Activated CD8-positive, alpha-beta T cell treated with anti-CD3 and anti-CD28 coated beads for 36 hours (primary cell): ENCODE results near the gene UCMA. TPM values are rescaled to one million over a fixed set of nuclear protein-coding genes. Genes with fewer than 3 reads are reported as not detected.

Experiments
- ATAC-seq: fragments of 200-7000 bp; cut with Tn5 transposase; one replicate; pipeline ENCODE4 v1.10.0; 2021; ENCODE audit warnings: mild to moderate bottlenecking, moderate library complexity
- CTCF ChIA-PET: fragments of 350-600 bp; sonication (Branson Sonifier 250); formaldehyde crosslinking; loops from one replicate; lab custom pipeline; 2021; ENCODE audit warnings: antibody characterized with exemption; lab: Charles Lee
- POLR2A ChIA-PET: fragments of 350-600 bp; sonication (Branson Sonifier 250); formaldehyde crosslinking; loops from one replicate; lab custom pipeline; 2021; ENCODE audit warnings: antibody characterized with exemption; lab: Charles Lee
- DNase-seq: peaks from one replicate; pipeline ENCODE4 v3.0.0-alpha.2; 2020
- H3K27ac Mint-ChIP-seq: one replicate; pipeline ENCODE4 v1.8.0; 2021; ENCODE audit warnings: mild to moderate bottlenecking, mixed read lengths
- H3K27me3 Mint-ChIP-seq: one replicate; pipeline ENCODE4 v1.8.0; 2021; ENCODE audit warnings: mixed read lengths
- H3K36me3 Mint-ChIP-seq: one replicate; pipeline ENCODE4 v1.8.0; 2021; ENCODE audit warnings: low read depth, mixed read lengths
- H3K4me1 Mint-ChIP-seq: one replicate; pipeline ENCODE4 v1.8.0; 2021; ENCODE audit warnings: low read depth, mixed read lengths
- H3K4me3 Mint-ChIP-seq: one replicate; pipeline ENCODE4 v1.8.0; 2021; ENCODE audit warnings: mild to moderate bottlenecking, moderate library complexity, mixed read lengths
- H3K9me3 Mint-ChIP-seq: one replicate; pipeline ENCODE4 v1.8.0; 2021; ENCODE audit warnings: mixed read lengths
- intact Hi-C: fragments of 100-400 bp; cut with micrococcal nuclease; formaldehyde crosslinking; loops from one replicate; pipeline ENCODE4 v1.10.0; 2022
- total RNA-seq, 2 experiments: library from RNA; stranded (reverse); gene quantifications; one replicate each; pipeline ENCODE4 v1.2.3, GENCODE V29; 2021
- TF ChIP-seq, protein P1 (sequence below): fragments of 200-600 bp; IDR thresholded peaks from one replicate; pipeline ENCODE4 v1.8.0; 2022; ENCODE audit warnings: antibody characterized with exemption, mild to moderate bottlenecking

UCMA gene
- total RNA-seq, 2 experiments from 2014 or later = not detected

DNA sequence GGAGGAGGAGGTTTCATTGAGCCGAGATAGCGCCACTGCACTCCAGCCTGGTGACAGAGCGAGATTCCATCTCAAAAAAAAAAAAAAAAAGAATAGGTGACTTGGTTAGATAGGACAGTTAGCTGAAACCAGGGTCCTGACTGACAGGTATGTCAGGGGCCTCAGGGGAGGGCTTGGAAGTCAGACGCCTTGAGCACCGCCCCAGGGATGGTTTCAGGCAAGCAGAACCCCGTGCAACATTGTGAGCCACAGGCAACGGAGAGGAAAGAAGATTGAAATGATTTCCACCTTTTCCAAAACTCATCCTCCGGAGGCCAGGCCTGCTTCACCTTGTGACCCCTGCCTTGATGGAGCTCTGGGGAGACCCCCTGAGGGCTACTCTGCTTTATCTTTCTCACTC, 8.6 kb downstream of the UCMA start:
- POLR2A ChIA-PET = interaction anchor here (1.2 kb wide), 1 partner anchor 15 kb away, joined by 3 read pairs; no protein-coding TSS in a partner anchor
- TF ChIP-seq, protein P1, sequence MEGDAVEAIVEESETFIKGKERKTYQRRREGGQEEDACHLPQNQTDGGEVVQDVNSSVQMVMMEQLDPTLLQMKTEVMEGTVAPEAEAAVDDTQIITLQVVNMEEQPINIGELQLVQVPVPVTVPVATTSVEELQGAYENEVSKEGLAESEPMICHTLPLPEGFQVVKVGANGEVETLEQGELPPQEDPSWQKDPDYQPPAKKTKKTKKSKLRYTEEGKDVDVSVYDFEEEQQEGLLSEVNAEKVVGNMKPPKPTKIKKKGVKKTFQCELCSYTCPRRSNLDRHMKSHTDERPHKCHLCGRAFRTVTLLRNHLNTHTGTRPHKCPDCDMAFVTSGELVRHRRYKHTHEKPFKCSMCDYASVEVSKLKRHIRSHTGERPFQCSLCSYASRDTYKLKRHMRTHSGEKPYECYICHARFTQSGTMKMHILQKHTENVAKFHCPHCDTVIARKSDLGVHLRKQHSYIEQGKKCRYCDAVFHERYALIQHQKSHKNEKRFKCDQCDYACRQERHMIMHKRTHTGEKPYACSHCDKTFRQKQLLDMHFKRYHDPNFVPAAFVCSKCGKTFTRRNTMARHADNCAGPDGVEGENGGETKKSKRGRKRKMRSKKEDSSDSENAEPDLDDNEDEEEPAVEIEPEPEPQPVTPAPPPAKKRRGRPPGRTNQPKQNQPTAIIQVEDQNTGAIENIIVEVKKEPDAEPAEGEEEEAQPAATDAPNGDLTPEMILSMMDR = no peak
- Mint-ChIP-seq H3K36me3 (no peaks in the 10 kb centered on the region), H3K9me3 (no peaks in the 10 kb centered on the region), H3K27ac (no peak overlapping the region), H3K27me3 (no peaks in the 10 kb centered on the region), H3K4me1 (no peaks in the 10 kb centered on the region), H3K4me3 (no peak overlapping the region)
- intact Hi-C loops = no loop called here
- ATAC-seq = no peak
- CTCF ChIA-PET = interaction anchor here (0.6 kb wide), 1 partner anchor 19 kb away, joined by 3 read pairs; no protein-coding TSS in a partner anchor
- DNase-seq = no peak

DNA sequence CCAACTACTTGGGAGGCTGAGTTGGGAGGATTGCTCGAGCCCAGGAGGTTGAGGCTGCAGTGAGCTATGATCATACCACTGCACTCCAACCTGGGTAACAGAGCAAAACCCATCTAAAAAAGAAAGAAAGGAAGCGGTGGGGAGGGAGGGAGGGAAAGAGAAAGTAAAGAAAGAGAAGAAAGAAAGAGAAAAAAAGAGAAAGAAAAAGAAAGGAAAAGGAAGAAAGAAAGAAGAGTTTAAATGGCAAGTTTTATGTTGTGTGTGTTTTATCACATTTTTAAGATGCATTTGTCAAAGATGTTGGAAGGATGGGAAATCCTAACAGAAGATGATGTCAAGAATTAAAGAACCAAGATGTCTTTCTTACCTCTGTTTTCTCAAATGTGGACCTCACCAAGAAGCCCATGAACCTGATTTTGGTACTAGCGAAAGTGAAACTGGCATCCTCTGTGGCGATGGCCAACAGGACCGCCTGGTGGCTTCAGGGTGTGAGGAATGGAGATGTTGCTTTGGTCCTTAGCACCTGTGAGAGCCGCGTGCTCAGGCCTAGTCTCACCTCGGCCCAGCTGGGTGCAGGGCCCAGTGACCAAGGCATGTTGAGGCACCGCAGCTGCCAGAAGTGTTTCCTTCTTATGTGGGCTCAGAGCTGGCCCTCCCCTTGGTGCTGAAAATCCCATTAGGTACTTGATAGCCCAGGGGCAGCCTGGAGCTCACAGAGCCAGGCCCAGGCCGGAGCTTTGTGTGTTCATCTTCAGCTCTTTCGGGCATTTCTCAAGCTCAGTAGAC, 9.8 kb downstream of the UCMA start:
- no peaks in the 10 kb centered on the region for H3K27me3 Mint-ChIP-seq
- no peaks in the 10 kb centered on the region for H3K4me1 Mint-ChIP-seq
- no peak for ATAC-seq
- no peak overlapping the region for H3K4me3 Mint-ChIP-seq
- DNase-seq = no peak
- intact Hi-C loops = no loop called here
- TF ChIP-seq, protein P1 = no peak
- H3K9me3 Mint-ChIP-seq = no peaks in the 10 kb centered on the region
- CTCF ChIA-PET = no interaction called here
- no peaks in the 10 kb centered on the region for H3K36me3 Mint-ChIP-seq
- no peak overlapping the region for H3K27ac Mint-ChIP-seq
- POLR2A ChIA-PET = no interaction called here

DNA sequence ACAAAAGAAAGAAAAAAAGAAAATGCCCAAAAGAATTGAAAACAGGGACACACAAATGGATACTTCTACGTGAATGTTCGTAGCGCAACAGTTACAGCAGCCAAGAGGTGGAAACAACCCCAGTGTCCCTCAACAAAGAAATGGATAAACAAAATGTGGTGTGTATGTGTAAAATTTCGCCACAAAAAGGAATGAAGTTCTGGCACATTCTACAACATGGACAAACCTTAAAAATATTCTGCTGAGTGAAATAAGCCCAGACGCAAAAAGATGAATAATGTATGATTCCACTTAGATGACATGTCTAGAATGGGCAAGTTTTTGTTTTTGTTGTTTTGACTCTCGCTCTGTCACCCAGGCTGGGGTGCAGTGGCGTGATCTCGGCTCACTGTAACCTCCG, 10.9 kb downstream of the UCMA start:
- intact Hi-C loops = no loop called here
- no peaks in the 10 kb centered on the region for H3K36me3 Mint-ChIP-seq
- no peak overlapping the region for H3K4me3 Mint-ChIP-seq
- ATAC-seq (no peak), DNase-seq (no peak)
- ChIA-PET POLR2A (no interaction called here), CTCF (no interaction called here)
- no peaks in the 10 kb centered on the region for H3K27me3 Mint-ChIP-seq
- TF ChIP-seq, protein P1 = no peak
- no peaks in the 10 kb centered on the region for H3K9me3 Mint-ChIP-seq
- H3K4me1 Mint-ChIP-seq = no peaks in the 10 kb centered on the region
- no peak overlapping the region for H3K27ac Mint-ChIP-seq

DNA sequence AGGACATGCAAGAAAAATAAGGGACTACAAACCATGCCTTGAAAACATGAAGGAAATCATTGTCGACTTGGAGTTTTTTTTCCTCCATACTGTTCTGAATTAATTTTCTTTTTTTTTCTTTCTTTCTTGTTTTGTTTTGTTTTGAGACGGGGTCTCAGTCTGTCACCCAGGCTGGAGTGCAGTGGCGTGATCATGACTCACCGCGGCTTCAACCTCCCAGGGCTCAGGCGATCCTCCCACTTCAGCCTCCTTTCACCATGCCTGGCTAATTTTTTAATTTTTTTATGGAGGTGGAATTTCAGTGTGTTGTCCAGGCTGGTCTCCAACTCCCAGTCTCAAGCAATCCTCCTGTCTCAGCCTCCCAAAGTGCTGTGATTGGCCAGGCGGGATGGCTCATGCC, 11.6 kb downstream of the UCMA start:
- H3K27ac Mint-ChIP-seq = no peak overlapping the region
- ATAC-seq (no peak), DNase-seq (no peak)
- ChIA-PET POLR2A (no interaction called here), CTCF (no interaction called here)
- H3K4me3 Mint-ChIP-seq = no peak overlapping the region
- no peaks in the 10 kb centered on the region for H3K27me3 Mint-ChIP-seq
- TF ChIP-seq, protein P1 = no peak
- no peaks in the 10 kb centered on the region for H3K9me3 Mint-ChIP-seq
- no peaks in the 10 kb centered on the region for H3K4me1 Mint-ChIP-seq
- intact Hi-C loops = no loop called here
- H3K36me3 Mint-ChIP-seq = no peaks in the 10 kb centered on the region

DNA sequence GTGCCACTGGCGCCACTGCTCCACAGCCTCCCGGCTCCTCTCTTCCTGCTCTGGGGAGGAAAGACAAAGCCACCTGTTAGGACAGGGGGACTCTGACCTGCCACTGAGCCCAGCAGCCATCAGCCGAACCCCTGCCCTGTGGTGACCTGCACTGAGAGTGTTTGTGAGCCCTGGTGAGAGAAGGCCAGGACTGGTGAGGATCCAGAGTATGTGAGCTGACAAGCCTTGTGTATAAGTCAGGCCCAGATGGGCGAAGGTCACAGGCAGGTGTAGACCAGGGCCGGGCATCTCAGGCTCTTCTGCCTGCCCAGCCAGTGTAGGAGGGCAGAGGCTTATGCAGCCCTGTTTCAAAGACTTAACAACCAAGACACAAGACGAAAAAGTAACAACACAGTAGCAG, 12.0 kb downstream of the UCMA start:
- no peak overlapping the region for H3K4me3 Mint-ChIP-seq
- TF ChIP-seq, protein P1 = no peak
- no peaks in the 10 kb centered on the region for H3K36me3 Mint-ChIP-seq
- no peaks in the 10 kb centered on the region for H3K27me3 Mint-ChIP-seq
- POLR2A ChIA-PET = no interaction called here
- intact Hi-C loops = no loop called here
- H3K4me1 Mint-ChIP-seq = no peaks in the 10 kb centered on the region
- CTCF ChIA-PET = no interaction called here
- DNase-seq = no peak
- ATAC-seq = no peak
- no peak overlapping the region for H3K27ac Mint-ChIP-seq
- H3K9me3 Mint-ChIP-seq = no peaks in the 10 kb centered on the region
